Epidermal melanocyte (primary cell): ENCODE measurements around the gene IRF3.

Experiments
- DNase-seq: peaks from one replicate; pipeline ENCODE4 v3.0.0; 2011; ENCODE audit warnings: low spot score; ENCODE audit not compliant: insufficient read length

The IRF3 gene

DNA sequence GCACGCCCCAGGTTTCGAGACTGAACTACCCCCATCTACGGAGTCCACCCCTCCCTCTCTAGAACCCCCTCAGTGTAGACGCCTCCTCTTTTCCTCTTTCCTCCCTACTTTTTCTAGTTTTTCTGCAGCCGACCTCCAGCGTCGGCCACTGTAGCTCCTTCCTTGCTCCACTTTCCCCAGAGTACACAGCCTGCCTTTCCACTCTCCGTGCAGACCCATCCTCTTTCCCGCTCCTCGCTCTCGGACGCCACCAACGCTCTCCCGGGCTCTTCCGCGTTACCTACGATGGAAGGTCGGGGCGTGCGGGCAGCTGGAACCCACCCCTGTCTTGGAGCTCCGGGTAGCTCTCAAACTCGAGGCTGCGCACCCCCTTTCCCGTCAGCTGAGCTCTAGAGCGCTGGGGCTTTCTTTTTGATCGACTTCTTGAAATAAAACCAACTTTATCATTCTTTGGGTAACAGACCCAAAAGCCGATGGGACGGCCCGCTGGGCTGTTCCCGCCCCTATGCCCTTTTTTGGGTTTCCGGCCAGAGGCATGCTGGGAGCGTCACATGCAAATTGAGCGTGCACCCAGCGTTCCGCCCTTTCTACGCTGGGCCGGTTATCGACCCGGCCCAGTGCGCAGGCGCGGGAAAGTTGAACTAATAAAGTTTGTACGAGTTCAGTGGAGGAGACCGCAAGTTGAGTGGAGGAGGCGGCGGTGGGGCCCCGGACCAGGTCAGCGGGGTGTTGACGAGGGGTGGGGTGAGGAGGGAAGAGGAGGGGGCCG is at the start of gene IRF3, which contains the start of gene BCL2L12:
Gene IRF3 (minus strand): TSS at position 507 of the 769 bp plus-strand sequence. CDS start 1,019 bp downstream, outside the sequence.
Gene BCL2L12 (plus strand): TSS at position 583 of the 769 bp plus-strand sequence. CDS start 760 bp downstream, outside the sequence.
- DNase-seq: peak; percentile 100

DNA sequence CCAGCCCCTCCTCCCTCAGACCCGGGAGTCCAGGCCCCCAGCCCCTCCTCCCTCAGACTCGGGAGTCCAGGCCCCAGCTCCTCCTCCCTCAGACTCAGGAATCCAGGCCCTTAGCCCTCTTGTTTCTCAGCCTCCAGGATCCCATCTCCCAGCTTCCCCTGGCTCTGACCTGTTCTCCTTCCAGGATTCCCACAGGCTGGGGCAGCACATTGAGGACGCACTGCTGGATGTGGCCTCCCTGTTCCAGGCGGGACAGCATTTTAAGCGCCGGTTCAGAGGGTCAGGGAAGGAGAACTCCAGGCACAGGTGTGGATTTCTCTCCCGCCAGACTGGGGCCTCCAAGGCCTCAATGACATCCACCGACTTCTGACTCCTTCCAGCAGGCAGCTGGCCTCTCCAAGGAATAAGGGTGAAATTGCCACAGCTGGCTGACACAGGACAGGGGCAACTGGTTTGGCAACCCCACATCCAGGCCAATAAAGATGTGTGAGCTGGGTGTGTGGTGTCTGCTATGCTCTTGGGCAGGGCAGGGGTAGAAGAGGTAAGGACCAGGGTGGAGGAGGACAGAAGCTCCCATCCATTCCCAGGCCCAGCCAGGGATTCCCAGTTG is 47.7 kb upstream of the IRF3 start:
- no peak for DNase-seq

- DNase-seq: no peak
Measured at GRCh38 chr19:49712397-49712859, 46.8 kb upstream of the IRF3 start.

GRCh38 chr19:49710372-49710951 is 44.8 kb upstream of the IRF3 start:
- no peak for DNase-seq

DNA sequence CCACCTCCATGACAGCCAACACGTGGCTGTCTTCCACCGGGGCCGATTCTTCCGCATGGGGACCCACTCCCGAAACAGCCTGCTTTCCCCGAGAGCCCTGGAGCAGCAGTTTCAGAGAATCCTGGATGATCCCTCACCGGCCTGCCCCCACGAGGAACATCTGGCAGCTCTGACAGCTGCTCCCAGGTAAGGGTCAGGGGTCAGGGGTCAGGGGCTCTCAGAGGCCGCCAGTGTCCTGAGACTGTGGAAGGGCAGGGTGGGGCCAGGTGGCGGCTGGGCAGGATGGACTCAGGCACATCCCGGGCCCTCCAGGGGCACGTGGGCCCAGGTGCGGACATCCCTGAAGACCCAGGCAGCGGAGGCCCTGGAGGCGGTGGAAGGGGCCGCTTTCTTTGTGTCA is 40.3 kb upstream of the IRF3 start:
- DNase-seq: no peak

DNA sequence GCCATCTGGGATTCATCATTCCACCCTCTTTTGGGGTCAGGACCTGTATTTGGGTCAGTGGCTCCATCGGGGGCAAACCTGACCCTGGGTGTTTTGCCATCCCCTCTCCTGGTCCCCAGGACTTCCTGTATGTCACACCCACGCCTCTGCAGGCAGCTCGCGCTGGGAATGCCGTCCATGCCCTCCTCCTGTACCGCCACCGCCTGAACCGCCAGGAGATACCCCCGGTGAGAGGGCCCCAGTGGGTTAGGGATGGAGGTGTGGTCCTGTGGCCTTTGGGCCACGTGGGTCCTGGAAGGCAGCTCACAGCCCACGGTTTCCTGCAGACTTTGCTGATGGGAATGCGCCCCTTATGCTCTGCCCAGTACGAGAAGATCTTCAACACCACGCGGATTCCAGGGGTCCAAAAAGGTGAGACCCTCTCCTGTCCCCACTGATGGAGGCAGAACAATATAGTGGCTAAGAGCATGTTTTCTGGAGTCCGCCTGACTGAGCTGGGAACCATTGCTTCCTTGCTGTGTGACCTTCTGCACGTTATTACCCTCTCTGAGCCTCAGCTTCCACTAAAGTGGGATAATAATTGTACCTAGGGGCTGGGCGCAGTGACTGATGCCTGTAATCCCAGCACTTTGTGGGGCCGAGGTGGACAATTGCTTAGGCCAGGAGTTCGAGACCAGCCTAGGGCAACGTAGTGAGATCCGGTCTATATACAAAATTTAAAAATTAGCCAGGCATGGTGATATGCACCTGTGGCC is 39.4 kb upstream of the IRF3 start:
- DNase-seq: no peak

- no peak for DNase-seq
Measured at GRCh38 chr19:49701271-49701786, 35.7 kb upstream of the IRF3 start.

GRCh38 chr19:49700563-49700962 is 34.9 kb upstream of the IRF3 start:
- DNase-seq: no peak

DNA sequence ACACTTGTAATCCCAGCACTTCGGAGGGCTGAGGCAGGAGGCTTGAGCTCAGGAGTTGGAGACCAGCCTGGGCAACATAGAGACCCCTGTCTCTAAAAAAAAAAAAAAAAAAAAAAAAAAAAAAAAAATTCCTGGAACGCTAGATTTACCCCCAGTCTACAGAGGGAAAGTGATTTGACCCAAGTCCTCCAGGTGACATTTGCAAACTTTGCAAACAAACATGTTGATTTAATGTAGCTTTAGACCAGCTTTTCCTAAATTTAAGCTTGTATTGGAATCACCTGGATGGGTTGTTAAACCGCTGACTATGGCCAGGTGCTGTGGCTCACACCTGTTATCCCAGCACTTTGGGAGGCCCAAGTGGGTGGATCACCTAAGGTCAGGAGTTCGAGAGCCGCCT is 33.7 kb upstream of the IRF3 start:
- DNase-seq: no peak

- DNase-seq: no peak
Measured at GRCh38 chr19:49696865-49697264, 31.2 kb upstream of the IRF3 start.

- no peak for DNase-seq
Measured at GRCh38 chr19:49696115-49696514, 30.5 kb upstream of the IRF3 start.

DNA sequence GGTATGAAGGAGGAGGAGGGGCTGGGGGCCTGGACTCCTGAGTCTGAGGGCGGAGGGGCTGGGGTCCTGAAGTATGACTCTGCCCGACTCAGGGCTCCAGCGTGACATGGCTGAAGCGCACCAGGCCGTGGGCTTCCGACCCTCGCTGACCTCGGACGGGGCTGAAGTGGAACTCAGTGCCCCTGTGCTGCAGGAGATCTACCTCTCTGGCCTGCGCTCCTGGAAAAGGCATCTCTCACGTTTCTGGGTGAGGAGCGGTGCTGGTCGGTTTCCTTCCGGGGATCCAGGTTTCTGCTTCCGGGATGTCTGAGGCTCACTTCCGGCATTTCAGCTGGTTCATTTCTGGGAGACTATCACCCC is 26.5 kb upstream of the IRF3 start:
- DNase-seq: no peak

DNA sequence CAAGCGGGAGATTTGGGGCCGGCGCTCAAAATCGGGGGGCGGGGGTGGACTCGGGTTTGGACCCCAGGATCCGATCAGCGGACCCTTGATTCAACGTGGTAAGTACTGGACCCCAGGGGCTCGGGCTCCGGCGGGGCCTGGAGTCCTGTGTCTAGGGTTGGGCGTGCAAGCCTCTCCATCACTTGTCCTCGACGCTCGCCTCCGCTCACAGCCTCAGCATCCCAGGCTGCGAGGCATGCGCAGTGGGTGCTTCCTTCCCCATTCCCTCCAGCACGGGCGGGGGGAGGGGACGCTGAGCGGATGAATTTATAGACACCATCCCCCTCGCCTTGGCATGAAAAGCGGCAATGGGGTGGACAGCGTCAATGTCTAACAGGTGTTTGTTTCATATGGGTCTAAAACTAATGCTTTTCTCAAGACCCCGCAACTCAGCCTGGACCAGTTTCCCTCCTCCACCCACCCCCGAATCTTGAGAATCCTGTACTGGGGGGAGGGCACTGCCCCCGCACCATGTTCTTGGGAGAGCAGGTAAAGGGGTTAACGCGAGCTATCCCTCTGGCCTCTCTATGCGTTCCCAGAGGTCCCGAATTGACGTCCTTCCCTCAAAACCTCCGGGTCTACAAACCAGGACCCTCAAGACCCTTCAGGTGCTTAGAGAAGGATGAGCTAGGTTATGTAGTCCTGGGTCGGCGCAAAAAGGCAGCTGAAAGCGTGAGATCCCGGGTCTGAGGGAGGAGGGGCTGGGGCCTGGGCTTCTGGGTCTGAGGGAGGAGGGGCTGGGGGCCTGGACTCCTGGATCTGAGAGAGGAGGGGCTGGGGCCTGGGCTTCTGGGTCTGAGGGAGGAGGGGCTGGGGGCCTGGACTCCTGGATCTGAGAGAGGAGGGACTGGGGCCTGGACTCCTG is 25.8 kb upstream of the IRF3 start:
- DNase-seq: peak; percentile 94

GRCh38 chr19:49690656-49691242 is 25.1 kb upstream of the IRF3 start, which contains the start of gene CPT1C:
CPT1C (plus strand) TSS chr19:49691116; CDS start chr19:49692253, 1,137 bp downstream.
- peak; percentile 100 for DNase-seq

- no peak for DNase-seq
Measured at GRCh38 chr19:49690079-49690655, 24.5 kb upstream of the IRF3 start.

DNA sequence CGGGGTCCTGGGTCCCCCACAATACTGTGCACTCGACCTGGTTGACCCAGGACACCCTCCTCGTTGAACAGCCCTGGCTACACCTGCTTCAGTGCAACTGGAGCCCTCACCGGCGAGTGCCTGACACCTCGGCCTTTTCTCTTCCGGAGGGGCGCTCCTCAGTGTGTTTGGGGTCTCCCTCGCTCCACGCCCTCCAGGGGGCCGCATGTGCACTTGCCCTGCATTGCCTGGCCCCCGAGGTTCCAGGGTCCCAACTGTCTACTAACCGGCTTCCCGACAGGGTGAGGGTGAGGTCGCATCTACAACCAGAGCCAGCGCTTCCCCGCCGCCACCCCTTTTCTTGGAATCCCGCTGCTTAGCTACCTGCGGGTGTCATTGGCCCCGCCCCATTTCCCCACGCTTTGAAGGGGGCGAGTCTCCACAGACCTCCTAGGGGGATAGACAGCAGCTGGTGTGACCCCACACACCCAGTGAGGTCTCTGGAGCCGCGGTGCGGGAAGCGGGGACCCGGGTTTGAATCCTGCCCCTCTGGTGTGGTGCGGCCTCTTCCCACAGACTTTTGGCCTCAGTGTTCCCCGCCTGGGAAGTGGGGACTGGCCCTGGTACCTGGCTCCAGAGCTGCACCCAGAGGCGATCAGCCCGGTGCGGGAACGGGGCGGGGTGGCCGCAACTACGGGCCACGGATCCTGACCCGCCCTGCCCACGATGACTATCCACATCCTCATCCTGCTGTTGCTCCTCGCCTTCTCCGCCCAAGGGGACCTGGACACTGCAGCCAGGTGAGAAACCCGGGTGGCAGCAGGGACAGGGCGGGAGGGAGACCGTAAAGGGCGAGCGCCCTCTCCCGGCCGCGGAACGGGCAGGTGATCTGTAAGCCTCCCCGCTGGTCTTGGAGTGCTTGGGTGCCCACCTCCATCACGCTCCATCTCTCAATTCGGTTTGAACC is 23.7 kb upstream of the IRF3 start, which contains the start of gene ADM5:
Gene ADM5 (plus strand): TSS at position 462 of the 946 bp plus-strand sequence. CDS start 244 bp downstream, at position 706.
- no peak for DNase-seq

- DNase-seq: no peak
Measured at GRCh38 chr19:49688531-49689132, 23.0 kb upstream of the IRF3 start.
